Measurements from ENCODE around the gene ASF1A. TPM values are rescaled to one million over a fixed set of nuclear protein-coding genes. Genes with fewer than 3 reads are reported as not detected.

Gene ASF1A
- total RNA-seq, 1 experiment from 2014 or later, result 34.4 TPM

DNA sequence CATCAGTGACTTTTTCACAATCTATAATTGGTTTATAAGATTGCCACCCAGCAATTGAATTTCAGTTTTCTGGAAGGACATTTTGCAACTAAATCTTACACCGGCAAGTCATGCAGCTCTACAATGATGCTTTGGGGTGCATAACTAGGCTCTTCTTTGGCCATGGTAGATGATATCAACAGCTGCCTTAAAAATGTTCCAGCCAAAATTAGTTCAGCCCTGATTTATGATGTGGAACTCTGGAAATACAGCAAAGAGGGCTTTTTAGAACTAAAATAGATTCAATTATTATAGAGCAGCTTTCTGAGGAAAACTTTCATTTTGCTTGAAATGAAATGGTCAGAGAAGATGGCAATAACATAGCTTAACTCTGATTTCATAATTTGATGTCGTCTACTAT lies 59.4 kb downstream of the ASF1A start:
- TF ChIP-seq, protein P1, sequence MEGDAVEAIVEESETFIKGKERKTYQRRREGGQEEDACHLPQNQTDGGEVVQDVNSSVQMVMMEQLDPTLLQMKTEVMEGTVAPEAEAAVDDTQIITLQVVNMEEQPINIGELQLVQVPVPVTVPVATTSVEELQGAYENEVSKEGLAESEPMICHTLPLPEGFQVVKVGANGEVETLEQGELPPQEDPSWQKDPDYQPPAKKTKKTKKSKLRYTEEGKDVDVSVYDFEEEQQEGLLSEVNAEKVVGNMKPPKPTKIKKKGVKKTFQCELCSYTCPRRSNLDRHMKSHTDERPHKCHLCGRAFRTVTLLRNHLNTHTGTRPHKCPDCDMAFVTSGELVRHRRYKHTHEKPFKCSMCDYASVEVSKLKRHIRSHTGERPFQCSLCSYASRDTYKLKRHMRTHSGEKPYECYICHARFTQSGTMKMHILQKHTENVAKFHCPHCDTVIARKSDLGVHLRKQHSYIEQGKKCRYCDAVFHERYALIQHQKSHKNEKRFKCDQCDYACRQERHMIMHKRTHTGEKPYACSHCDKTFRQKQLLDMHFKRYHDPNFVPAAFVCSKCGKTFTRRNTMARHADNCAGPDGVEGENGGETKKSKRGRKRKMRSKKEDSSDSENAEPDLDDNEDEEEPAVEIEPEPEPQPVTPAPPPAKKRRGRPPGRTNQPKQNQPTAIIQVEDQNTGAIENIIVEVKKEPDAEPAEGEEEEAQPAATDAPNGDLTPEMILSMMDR (conservative IDR thresholded peaks at IDR 0.05), result no peak

More for the DNA sequence above, 59.4 kb downstream of the ASF1A start:
- Histone ChIP-seq H3K27ac (ENCODE audit: insufficient read length, low read depth, low read length) (no peak overlapping the region), H3K79me2 (ENCODE audit: insufficient read depth, low read length) (no peaks in the 10 kb centered on the region), H3K79me1 (ENCODE audit: insufficient read depth, low read depth, low read length, poor library complexity, severe bottlenecking) (no peaks in the 10 kb centered on the region), H3T11ph (ENCODE audit: low read length) (no peak overlapping the region), H2BK5ac (ENCODE audit: insufficient read length, low read length) (no peak overlapping the region), H4K8ac (replicated peaks; ENCODE audit: insufficient read length, low read depth, low read length) (no peak overlapping the region), H3K9me3 (ENCODE audit: control insufficient read depth, low read depth, low read length) (no peaks in the 10 kb centered on the region), H3K9ac (ENCODE audit: extremely low read depth, insufficient read length, low read length) (no peak overlapping the region), H3K4ac (ENCODE audit: low read depth, low read length) (no peak overlapping the region), H3K27me3 (ENCODE audit: insufficient read depth, low read length) (no peaks in the 10 kb centered on the region), H4K20me1 (ENCODE audit: control insufficient read depth, insufficient read depth, insufficient read length) (no peaks in the 10 kb centered on the region), H3K56ac (ENCODE audit: insufficient read length, low read depth, low read length) (no peak overlapping the region), H2BK15ac (ENCODE audit: low read depth, low read length) (no peak overlapping the region), H3K14ac (ENCODE audit: insufficient read depth, low read length) (no peak overlapping the region), H3K4me2 (ENCODE audit: insufficient read depth, insufficient read length, low read length) (no peak overlapping the region), H4K91ac (ENCODE audit: insufficient read length, low read depth, low read length) (no peak overlapping the region), H4K5ac (ENCODE audit: insufficient read length, low read depth, low read length) (no peak overlapping the region), H2AFZ (ENCODE audit: low read length) (no peak overlapping the region), H2BK120ac (ENCODE audit: low read depth, low read length, poor library complexity, severe bottlenecking) (no peak overlapping the region), H2BK12ac (ENCODE audit: insufficient read length, low read depth, low read length) (no peak overlapping the region), H2AK5ac (ENCODE audit: insufficient read length, low read length) (no peak overlapping the region), H2BK20ac (ENCODE audit: low read depth, low read length, poor library complexity, severe bottlenecking) (no peak overlapping the region), H3K18ac (ENCODE audit: insufficient read length, low read depth, low read length) (no peak overlapping the region), H3K4me1 (ENCODE audit: insufficient read depth, low read length) (no peaks in the 10 kb centered on the region), H3K23me2 (ENCODE audit: insufficient read length, low read depth, low read length, poor library complexity, severe bottlenecking) (no peaks in the 10 kb centered on the region), H3K23ac (ENCODE audit: insufficient read length, low read depth, low read length) (no peak overlapping the region)
- no peaks in the 10 kb centered on the region; a peak in 1 of 7 replicates for H3K36me3 Mint-ChIP-seq (ENCODE audit: insufficient read depth in 1 of 3, low read depth in 3 of 3)
- H3K4me3 Mint-ChIP-seq, result no peak overlapping the region
- DNase-seq, result no peak
- no peak overlapping the region for H3K27ac Mint-ChIP-seq
- no CpG with 5 or more reads among the region's 2 CpGs for WGBS (ENCODE audit: extremely low coverage, insufficient read length, low lambda C conversion rate)
- H3K9me3 Mint-ChIP-seq, result peaks cover 0 to 3% of the 10 kb centered on the region in 2 experiments; a peak in 2 of 5 replicates
- H3K4me1 Mint-ChIP-seq, result no peaks in the 10 kb centered on the region
- no peaks in the 10 kb centered on the region for H3K27me3 Mint-ChIP-seq (ENCODE audit: low read depth)

Other genes starting within 250 kb of the ASF1A start
- 3.8 TPM in 2 replicates for gene CEP85L, start 242.6 kb upstream of the ASF1A start, total RNA-seq (2021)
- 18.6 and 19.8 TPM in 2 replicates for gene MCM9, start 41.0 kb downstream of the ASF1A start, total RNA-seq (2021)
- gene FAM184A, start 184.5 kb downstream of the ASF1A start, total RNA-seq (2021), result 10.4 and 11.4 TPM in 2 replicates